ENCODE measurements around the gene UBE2L5. TPM values are rescaled to one million over a fixed set of nuclear protein-coding genes. Genes with fewer than 3 reads are reported as not detected.

Gene UBE2L5
- total and polyA plus RNA-seq, 2 of the 4 experiments (the other 2 are of a cell fraction) = 0.18 TPM; not detected in 1

GRCh38 chr13:30418075-30418716, 4.1 kb upstream of the UBE2L5 start:
- no peaks in the 10 kb centered on the region for H3K9me3 ChIP-seq (ENCODE audit: control insufficient read depth, insufficient read depth, low read length)
- intact Hi-C loops (cut with micrococcal nuclease) (no loop called here), in situ Hi-C loops (cut with MboI; ENCODE audit: low sequenced_read_pairs) (no loop called here), dilution Hi-C loops (cut with HindIII; ENCODE audit: low sequenced_read_pairs, unreplicated experiment) (no loop called here)
- TF ChIP-seq POLR2A (IDR thresholded peaks at IDR 0.05; ENCODE audit: low read depth, low read length) = no peak
- no peak for TF ChIP-seq BHLHE40 (IDR thresholded peaks at IDR 0.05; ENCODE audit: low read depth, low read length)
- TF ChIP-seq RFX5 (IDR thresholded peaks at IDR 0.05; ENCODE audit: low read depth, low read length) = no peak
- TF ChIP-seq MAFK (IDR thresholded peaks at IDR 0.05; ENCODE audit: low read depth, low read length) = no peak
- TF ChIP-seq FOS (IDR thresholded peaks at IDR 0.05; ENCODE audit: low read depth, low read length) = no peak
- no peak for TF ChIP-seq CEBPB (IDR thresholded peaks at IDR 0.05; ENCODE audit: low read depth, low read length)
- no peak for TF ChIP-seq MXI1 (IDR thresholded peaks at IDR 0.05; ENCODE audit: borderline replicate concordance, low read depth, low read length)
- TF ChIP-seq USF2 (IDR thresholded peaks at IDR 0.05; ENCODE audit: low read depth, low read length) = no peak
- no peak for TF ChIP-seq SMC3 (IDR thresholded peaks at IDR 0.05; ENCODE audit: low read depth, low read length)
- TF ChIP-seq, protein P1, sequence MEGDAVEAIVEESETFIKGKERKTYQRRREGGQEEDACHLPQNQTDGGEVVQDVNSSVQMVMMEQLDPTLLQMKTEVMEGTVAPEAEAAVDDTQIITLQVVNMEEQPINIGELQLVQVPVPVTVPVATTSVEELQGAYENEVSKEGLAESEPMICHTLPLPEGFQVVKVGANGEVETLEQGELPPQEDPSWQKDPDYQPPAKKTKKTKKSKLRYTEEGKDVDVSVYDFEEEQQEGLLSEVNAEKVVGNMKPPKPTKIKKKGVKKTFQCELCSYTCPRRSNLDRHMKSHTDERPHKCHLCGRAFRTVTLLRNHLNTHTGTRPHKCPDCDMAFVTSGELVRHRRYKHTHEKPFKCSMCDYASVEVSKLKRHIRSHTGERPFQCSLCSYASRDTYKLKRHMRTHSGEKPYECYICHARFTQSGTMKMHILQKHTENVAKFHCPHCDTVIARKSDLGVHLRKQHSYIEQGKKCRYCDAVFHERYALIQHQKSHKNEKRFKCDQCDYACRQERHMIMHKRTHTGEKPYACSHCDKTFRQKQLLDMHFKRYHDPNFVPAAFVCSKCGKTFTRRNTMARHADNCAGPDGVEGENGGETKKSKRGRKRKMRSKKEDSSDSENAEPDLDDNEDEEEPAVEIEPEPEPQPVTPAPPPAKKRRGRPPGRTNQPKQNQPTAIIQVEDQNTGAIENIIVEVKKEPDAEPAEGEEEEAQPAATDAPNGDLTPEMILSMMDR (conservative IDR thresholded peaks at IDR 0.05; ENCODE audit: low read depth, low read length) = no peak
- no peak overlapping the region for H2AK5ac ChIP-seq (ENCODE audit: low read depth, low read length)
- H4K5ac ChIP-seq (ENCODE audit: low read depth, low read length) = no peak overlapping the region
- no peak overlapping the region for H3K4me2 ChIP-seq (ENCODE audit: low read depth, low read length)
- ChIA-PET CTCF (no interaction called here), POLR2A (ENCODE audit: unreplicated experiment) (no interaction called here)
- 100% methylated on average over 2 of the region's 6 CpGs; no CpG with 5 or more reads in 1 of the 2 experiments for WGBS, 2 experiments (ENCODE audit: extremely low coverage in 2 of 2, insufficient read length in 1 of 2)
- no peak for ATAC-seq (ENCODE audit: low read depth)
- no peak overlapping the region for H2BK120ac ChIP-seq (ENCODE audit: low read depth, low read length)
- no TSS peak for BruUV-seq (replicated peaks)
- peaks cover 4% of the 10 kb centered on the region; the same call in 1 of the 2 replicates for H3K4me1 ChIP-seq (ENCODE audit: control insufficient read depth, insufficient read depth, low read length)
- no peak overlapping the region for H3K4ac ChIP-seq (ENCODE audit: low read depth, low read length)
- no peak overlapping the region for H3K27ac ChIP-seq (ENCODE audit: insufficient read depth, low read length)
- H2BK5ac ChIP-seq (ENCODE audit: low read depth, low read length, poor library complexity, severe bottlenecking) = no peak overlapping the region
- peaks cover 6% of the 10 kb centered on the region for H3K9me1 ChIP-seq (ENCODE audit: insufficient read depth, low read length)
- no peak overlapping the region for H2BK15ac ChIP-seq (ENCODE audit: low read depth, low read length)
- H3K79me1 ChIP-seq (ENCODE audit: low read depth in 1 of 2, low read length in 2 of 2) = peaks cover 0 to 7% of the 10 kb centered on the region in 2 experiments; a peak in 1 of 4 replicates
- no peak overlapping the region for H2AFZ ChIP-seq (replicated peaks; ENCODE audit: low read length, poor library complexity)
- no peak for DNase-seq
- no peak overlapping the region for H3K14ac ChIP-seq (replicated peaks; ENCODE audit: low read depth, low read length)
- H2AK9ac ChIP-seq (replicated peaks; ENCODE audit: low read depth, low read length, poor library complexity) = no peak overlapping the region
- no peak overlapping the region for H2BK20ac ChIP-seq (ENCODE audit: low read depth, low read length)
- no peaks in the 10 kb centered on the region for H3K27me3 ChIP-seq (ENCODE audit: control insufficient read depth, insufficient read depth, low read length)
- no peak overlapping the region for H3K23ac ChIP-seq (ENCODE audit: low read depth, low read length)
- no peaks in the 10 kb centered on the region for H4K20me1 ChIP-seq (ENCODE audit: insufficient read depth, low read length)
- H3K18ac ChIP-seq (ENCODE audit: low read depth, low read length) = no peak overlapping the region
- H3K4me3 ChIP-seq (ENCODE audit: insufficient read depth, low read depth, low read length) = no peak overlapping the region
- H3K56ac ChIP-seq (ENCODE audit: extremely low read depth, insufficient read depth, low read length) = no peak overlapping the region
- H4K8ac ChIP-seq (ENCODE audit: low read depth in 2 of 2, low read length in 2 of 2) = no peak overlapping the region
- no peaks in the 10 kb centered on the region for H3K36me3 ChIP-seq (ENCODE audit: control insufficient read depth, insufficient read depth, low read length)
- H3K9ac ChIP-seq (ENCODE audit: low read depth, low read length) = no peak overlapping the region
- H4K91ac ChIP-seq (ENCODE audit: insufficient read depth, low read depth, low read length) = no peak overlapping the region
